Subcutaneous abdominal adipose tissue (tissue), 5 donors: ENCODE data around the gene GABPA.
A peak's percentile ranks its signal among the peaks of the same experiment; 100 is the strongest.
"Not testable (repeated sequence)": the region's sequence is repeated elsewhere in the genome, so short reads cannot be mapped to it uniquely, and the experiment has no call there.

Source experiments
- H3K27ac ChIP-seq: one replicate; pipeline ENCODE4 v1.7.0; 2013; ENCODE audit warnings: low read depth, mild to moderate bottlenecking, inconsistent platforms, low read length, moderate library complexity
- H3K27me3 ChIP-seq, 5 donors: one replicate each; pipeline ENCODE4 v1.7.0; 2013; ENCODE audit warnings: low read length in 5 of 5, inconsistent platforms in 1 of 5; ENCODE audit not compliant: control insufficient read depth in 5 of 5, insufficient read depth in 4 of 5
- H3K36me3 ChIP-seq, 5 donors: one replicate each; pipeline ENCODE4 v1.7.0; 2013; ENCODE audit warnings: low read length in 5 of 5; ENCODE audit not compliant: control insufficient read depth in 5 of 5, insufficient read depth in 5 of 5
- H3K4me1 ChIP-seq, 5 donors: one replicate each; pipeline ENCODE4 v1.7.0; 2013; ENCODE audit warnings: low read length in 5 of 5, mild to moderate bottlenecking in 3 of 5, moderate library complexity in 1 of 5; ENCODE audit not compliant: control insufficient read depth in 5 of 5, insufficient read depth in 5 of 5
- H3K4me3 ChIP-seq, 5 donors: one replicate each; pipeline ENCODE4 v1.7.0; 2013; ENCODE audit warnings: low read length in 5 of 5, low read depth in 1 of 5
- H3K9ac ChIP-seq, 5 donors: one replicate each; pipeline ENCODE4 v1.7.0; 2013; ENCODE audit warnings: low read length in 5 of 5, mild to moderate bottlenecking in 4 of 5, moderate library complexity in 3 of 5
- H3K9me3 ChIP-seq, 5 donors: one replicate each; pipeline ENCODE4 v1.7.0; 2013; ENCODE audit warnings: low read length in 5 of 5; ENCODE audit not compliant: control insufficient read depth in 5 of 5
- donor health status: healthy.
- donor health status: healthy.
- donor health status: healthy.
- donor health status: healthy.
- donor health status: healthy.

The GABPA gene

GRCh38 chr21:25760677-25761076 is 25.9 kb downstream of the GABPA start:
- H3K36me3 ChIP-seq = peaks cover 56 to 75% (median 68%) of the 10 kb centered on the region in 5 donors
- H3K9ac ChIP-seq = no peak overlapping the region
- no peaks in the 10 kb centered on the region for H3K9me3 ChIP-seq

GRCh38 chr21:25764065-25764464 is 29.3 kb downstream of the GABPA start:
- Histone ChIP-seq H3K27ac (no peak overlapping the region), H3K36me3 (peaks cover 54 to 73% (median 70%) of the 10 kb centered on the region in 5 donors), H3K4me3 (no peak overlapping the region), H3K27me3 (no peaks in the 10 kb centered on the region), H3K9me3 (no peaks in the 10 kb centered on the region), H3K4me1 (peaks cover 0 to 5% (median 0%) of the 10 kb centered on the region in 5 donors), H3K9ac (no peak overlapping the region)

More at GRCh38 chr21:25760677-25761076, 25.9 kb downstream of the GABPA start:
- no peaks in the 10 kb centered on the region for H3K27me3 ChIP-seq
- H3K4me1 ChIP-seq = peaks cover 0 to 8% (median 0%) of the 10 kb centered on the region in 5 donors
- H3K27ac ChIP-seq = no peak overlapping the region
- H3K4me3 ChIP-seq = no peak overlapping the region

DNA sequence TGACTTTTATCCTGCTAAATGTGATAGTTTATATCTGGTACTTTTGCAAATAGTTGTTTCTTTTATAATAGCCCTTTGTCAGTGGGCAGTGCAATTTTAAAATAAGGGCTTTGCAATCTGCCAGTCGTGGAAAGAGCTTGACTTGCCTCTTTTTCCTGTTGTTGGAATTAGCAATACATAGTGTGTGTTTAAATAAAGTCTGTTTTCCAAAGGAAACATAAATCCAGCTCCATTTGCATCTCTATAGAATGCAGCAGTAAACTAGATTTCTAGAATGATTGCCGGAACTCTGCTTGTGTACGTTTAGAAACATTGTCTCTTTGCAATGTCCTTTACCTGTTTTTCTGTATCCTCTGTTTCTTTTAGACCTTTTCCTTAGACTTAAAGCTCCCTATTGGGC is 33.1 kb downstream of the GABPA start:
- no peak overlapping the region for H3K27ac ChIP-seq
- peaks cover 33 to 56% (median 42%) of the 10 kb centered on the region in 5 donors for H3K36me3 ChIP-seq
- no peaks in the 10 kb centered on the region for H3K27me3 ChIP-seq

DNA sequence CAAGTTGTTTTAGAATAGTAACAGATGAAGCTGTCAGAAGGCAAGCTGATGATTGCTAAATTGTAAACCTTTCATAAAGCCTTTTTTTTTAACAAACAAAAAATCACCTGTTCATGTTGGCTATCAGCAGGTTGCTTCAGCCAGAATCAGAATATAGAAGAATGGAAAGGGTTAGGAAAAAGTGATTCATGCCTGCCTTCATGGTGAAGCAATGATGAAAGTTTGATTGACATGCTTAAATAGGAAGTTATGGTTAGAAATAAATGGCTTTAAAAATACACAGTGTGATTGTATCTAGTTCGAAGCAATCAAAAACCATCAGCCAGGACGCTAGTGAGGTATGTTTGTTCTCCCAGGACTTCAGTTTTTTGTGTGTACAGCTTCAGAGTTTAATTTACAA is 37.9 kb downstream of the GABPA start:
- H3K27ac ChIP-seq = no peak overlapping the region
- peaks cover 0 to 5% (median 0%) of the 10 kb centered on the region in 5 donors for H3K4me1 ChIP-seq
- no peaks in the 10 kb centered on the region for H3K27me3 ChIP-seq
- no peak overlapping the region for H3K4me3 ChIP-seq
- H3K9me3 ChIP-seq = no peaks in the 10 kb centered on the region
- peaks cover 0 to 13% (median 2%) of the 10 kb centered on the region in 5 donors for H3K36me3 ChIP-seq
- H3K9ac ChIP-seq = no peak overlapping the region

More for the DNA sequence above, 33.1 kb downstream of the GABPA start:
- peaks cover 0 to 5% (median 0%) of the 10 kb centered on the region in 5 donors for H3K4me1 ChIP-seq
- H3K9ac ChIP-seq = peak overlapping the region in 1 of 5 donors; percentile 8
- no peak overlapping the region for H3K4me3 ChIP-seq
- H3K9me3 ChIP-seq = no peaks in the 10 kb centered on the region

DNA sequence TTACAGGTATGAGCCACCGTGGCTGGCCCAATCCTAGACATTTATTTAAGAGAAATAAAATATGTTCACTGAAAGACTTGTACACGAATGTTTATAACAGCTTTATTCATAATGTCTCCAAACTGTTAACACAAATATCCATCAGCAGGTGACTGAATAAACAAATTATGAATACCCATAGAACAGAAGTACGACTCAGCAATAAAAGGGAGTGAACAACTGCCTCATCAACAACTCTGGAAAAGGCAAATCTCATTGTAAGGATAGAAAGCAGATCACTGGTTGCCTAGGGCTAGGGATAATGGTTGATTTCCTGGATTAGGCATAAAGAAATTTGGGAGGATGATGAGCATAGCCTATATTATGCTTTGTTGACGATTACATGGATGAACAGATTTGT is 41.7 kb downstream of the GABPA start:
- no peak overlapping the region for H3K4me3 ChIP-seq
- no peaks in the 10 kb centered on the region for H3K36me3 ChIP-seq
- no peaks in the 10 kb centered on the region for H3K4me1 ChIP-seq
- no peak overlapping the region for H3K27ac ChIP-seq
- H3K27me3 ChIP-seq = no peaks in the 10 kb centered on the region
- H3K9me3 ChIP-seq = no peaks in the 10 kb centered on the region
- no peak overlapping the region for H3K9ac ChIP-seq

DNA sequence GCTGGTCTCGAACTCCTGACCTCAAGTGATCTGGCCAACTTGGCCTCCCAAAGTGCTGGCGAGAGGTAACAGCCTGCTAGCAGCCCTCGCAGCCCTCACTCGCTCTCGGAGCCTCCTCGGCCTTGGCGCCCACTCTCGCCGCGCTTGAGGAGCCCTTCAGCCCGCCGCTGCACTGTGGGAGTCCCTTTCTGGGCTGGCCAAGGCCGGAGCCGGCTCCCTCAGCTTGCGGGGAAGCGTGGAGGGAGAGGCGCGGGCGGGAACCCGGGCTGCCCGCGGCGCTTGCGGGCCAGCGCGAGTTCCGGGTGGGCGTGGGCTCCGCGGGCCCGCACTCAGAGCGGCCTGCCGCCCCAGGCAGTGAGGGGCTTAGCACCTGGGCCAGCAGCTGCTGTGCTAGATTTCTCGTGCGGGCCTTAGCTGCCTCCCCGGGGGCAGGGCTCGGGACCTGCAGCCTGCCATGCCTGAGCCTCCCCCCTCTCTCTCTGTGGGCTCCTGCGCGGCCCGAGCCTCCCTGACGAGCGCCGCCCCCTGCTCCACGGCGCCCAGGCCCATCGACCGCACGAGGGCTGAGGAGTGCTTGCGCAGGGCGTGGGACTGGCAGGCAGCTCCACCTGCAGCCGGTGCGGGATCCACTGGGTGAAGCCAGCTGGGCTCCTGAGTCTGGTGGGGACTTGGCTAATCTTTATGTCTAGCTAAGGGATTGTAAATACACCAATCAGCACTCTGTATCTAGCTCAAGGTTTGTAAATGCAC is 43.5 kb downstream of the GABPA start:
- not testable (repeated sequence) for H3K9ac ChIP-seq, H3K4me1 ChIP-seq, H3K27me3 ChIP-seq, H3K4me3 ChIP-seq, H3K9me3 ChIP-seq, H3K27ac ChIP-seq, H3K36me3 ChIP-seq

- no peak overlapping the region for H3K4me3 ChIP-seq
- no peaks in the 10 kb centered on the region for H3K36me3 ChIP-seq
- H3K9ac ChIP-seq = no peak overlapping the region
- H3K9me3 ChIP-seq = no peaks in the 10 kb centered on the region
- peaks cover 3 to 9% (median 8%) of the 10 kb centered on the region in 5 donors for H3K4me1 ChIP-seq
- H3K27ac ChIP-seq = no peak overlapping the region
- H3K27me3 ChIP-seq = peaks cover 0 to 2% (median 0%) of the 10 kb centered on the region in 5 donors
These were observed 53.9 kb downstream of the GABPA start for GRCh38 chr21:25788677-25789076.

GRCh38 chr21:25790122-25790877 is 55.5 kb downstream of the GABPA start:
- Histone ChIP-seq H3K9me3 (no peaks in the 10 kb centered on the region), H3K36me3 (no peaks in the 10 kb centered on the region), H3K27ac (no peak overlapping the region), H3K9ac (peak overlapping the region in 3 of 5 donors; percentile 26 to 66 (median 37)), H3K4me1 (peaks cover 3 to 9% (median 8%) of the 10 kb centered on the region in 5 donors), H3K4me3 (peak overlapping the region; percentile 31 to 81 (median 68)), H3K27me3 (peaks cover 0 to 2% (median 0%) of the 10 kb centered on the region in 5 donors)

DNA sequence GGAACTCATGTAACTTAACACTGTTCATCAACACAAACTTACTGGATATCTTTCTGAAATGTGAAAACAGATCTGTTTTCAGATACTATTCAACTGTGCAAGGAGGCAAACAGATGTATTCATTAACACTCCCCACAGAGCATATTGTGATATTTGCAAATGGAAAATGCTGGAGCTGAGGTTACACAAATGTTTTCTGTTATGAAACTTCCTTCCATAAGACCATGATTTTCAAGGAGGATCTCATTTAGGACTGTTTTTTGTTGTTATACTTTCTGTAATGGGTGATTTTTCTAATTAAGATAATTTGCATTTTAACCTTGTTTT is 56.1 kb downstream of the GABPA start:
- H3K27me3 ChIP-seq = peaks cover 0 to 2% (median 0%) of the 10 kb centered on the region in 5 donors
- no peaks in the 10 kb centered on the region for H3K36me3 ChIP-seq
- H3K4me1 ChIP-seq = peaks cover 3 to 9% (median 8%) of the 10 kb centered on the region in 5 donors
- no peaks in the 10 kb centered on the region for H3K9me3 ChIP-seq
- no peak overlapping the region for H3K27ac ChIP-seq
- H3K9ac ChIP-seq = peak overlapping the region in 1 of 5 donors; percentile 66
- H3K4me3 ChIP-seq = peak overlapping the region in 3 of 5 donors; percentile 68 to 73 (median 68)

- Histone ChIP-seq H3K9me3 (no peaks in the 10 kb centered on the region), H3K4me3 (no peak overlapping the region), H3K4me1 (peaks cover 3 to 9% (median 8%) of the 10 kb centered on the region in 5 donors), H3K36me3 (no peaks in the 10 kb centered on the region), H3K9ac (no peak overlapping the region), H3K27ac (no peak overlapping the region), H3K27me3 (peaks cover 0 to 2% (median 0%) of the 10 kb centered on the region in 5 donors)
These were observed 56.5 kb downstream of the GABPA start for GRCh38 chr21:25791319-25791718.
